ENCODE data around the gene SCN5A.
"Not testable (repeated sequence)": the region's sequence is repeated elsewhere in the genome, so short reads cannot be mapped to it uniquely, and the experiment has no call there.

SCN5A gene

DNA sequence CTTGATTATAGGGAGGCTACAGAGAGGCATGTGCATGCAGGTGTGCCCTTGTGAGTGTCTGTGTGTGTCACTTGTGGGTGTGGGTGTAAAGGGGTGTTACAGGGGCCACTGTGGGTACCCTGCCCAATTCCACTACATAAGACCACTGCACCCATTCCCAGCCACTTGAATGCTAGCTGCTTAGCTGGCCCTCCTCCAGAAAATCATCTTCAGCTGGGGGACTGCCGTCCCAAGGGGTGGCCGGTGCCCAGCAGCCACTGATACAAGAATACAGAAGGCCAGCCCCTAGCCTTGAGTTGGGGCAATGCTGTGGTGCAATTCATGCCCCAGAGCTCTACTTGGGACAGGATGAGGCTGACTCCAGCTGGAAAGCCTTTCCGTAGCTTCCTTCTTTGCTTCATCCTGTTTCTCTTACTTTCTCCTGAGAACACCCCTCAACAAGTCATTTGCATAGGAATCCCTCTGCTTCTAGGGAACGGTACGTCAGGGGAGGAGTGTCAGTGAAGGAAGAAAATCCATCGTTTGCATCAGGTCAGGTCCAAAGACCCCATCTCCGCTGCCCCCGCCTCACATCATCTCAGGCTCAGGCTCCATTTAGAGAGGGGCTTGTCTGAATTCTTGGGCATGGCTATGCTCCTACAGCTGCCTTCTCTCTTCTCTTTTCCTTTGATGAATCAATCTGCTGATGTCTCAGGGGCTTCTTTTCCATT is 72.0 kb downstream of the SCN5A start:
- no peak for DNase-seq (ENCODE audit: low read depth)

DNA sequence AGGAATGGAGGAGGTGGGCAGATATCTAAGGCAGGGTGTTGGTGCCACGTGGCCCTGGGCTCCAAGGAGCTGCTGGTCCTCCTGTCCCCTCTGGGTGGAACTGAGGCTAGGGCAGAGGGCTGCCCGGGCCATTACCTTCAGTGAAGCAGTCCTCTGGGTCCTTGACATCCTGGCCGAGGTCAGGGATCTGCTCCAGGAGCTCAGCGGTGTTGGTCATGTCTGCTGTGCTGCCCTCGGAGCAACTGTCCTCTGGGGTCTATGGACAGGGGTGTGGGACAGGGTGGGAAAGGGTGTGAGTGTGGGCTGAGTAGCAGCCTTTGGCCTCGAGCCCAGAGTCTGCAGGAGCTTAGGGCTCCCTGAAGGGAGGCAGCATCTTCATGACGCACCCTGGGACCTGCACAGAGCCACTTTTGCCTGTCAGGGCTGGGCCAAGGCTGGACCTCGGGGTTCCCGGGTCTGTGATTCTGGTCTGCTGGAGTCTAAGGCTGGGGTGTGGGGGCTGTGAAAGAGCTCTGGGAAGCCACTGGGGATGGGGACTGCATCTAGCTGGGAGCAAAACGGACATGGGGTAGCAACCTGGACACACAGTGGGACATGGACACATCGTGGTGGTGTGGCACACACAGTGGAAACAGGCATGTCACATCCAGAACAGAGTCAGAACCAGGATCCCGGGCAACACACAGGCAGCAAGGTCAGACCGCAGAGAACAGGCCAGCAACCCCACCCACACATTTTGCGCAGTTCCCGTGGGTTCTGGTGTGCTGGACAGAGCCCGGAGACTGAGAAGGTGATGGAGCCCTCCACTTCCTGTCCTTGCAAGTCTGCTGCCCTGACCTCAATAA is 72.7 kb downstream of the SCN5A start:
- no peak for DNase-seq (ENCODE audit: low read depth)

DNA sequence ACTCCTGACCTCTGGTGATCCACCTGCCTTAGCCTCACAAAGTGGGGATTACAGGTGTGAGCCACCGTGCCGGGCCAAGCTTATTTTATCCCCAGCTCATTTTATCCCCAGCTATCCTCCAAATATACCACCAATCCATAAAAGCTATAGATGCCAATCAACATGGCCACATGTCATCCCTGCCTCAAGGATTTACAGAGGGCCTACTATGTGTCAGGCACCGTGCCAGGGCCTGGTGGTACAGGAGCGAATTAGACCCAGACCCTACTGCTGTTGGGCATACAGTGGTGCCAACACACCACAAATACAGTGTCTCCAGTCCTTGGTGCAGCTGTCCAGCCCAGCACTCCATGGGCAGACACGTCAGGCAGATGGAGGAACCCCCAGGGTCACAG is 73.4 kb downstream of the SCN5A start:
- DNase-seq (ENCODE audit: low read depth): no peak

GRCh38 chr3:38575279-38575843 is 74.1 kb downstream of the SCN5A start:
- DNase-seq (ENCODE audit: low read depth): no peak

DNA sequence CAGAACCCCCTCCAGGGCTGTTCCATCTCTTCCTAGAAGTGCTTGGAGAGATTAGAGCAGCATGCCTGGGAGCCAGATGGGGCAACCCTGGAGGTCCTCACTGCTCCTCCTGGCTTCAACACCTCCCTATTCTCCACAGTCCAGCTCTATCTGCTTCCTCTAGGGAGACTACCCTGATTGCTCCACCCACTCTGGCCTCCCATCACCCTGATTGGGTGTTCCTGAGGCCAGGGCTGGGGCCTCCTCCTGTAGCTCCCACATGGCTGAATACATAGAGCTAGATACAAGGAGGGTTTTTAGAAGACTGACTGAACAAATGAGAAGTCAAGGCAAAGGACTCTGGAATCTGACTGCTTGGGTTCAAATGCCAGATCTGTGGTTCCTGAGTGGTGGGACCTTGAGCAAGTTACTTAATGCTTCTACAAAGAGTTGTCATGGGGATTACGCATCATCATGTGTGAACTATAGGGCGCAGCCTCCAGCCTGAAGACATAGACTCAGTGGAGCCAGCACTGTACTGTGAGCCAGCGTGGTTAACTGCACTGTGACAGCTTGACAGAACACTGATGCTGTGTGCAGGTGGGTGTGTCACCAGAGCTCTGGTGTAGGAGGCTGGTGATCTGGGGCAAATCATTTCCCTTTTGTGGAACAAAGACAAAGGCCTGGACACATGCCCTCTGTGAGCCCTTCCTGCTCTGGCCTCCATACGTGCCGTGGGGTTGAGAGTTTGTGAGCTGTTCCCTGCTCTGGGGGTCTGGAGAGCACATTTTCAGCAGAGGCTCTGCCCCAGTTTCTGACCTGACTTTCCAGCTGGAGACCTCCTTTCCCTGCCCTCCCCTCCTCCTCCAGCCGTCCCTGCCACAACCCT is 74.8 kb downstream of the SCN5A start:
- DNase-seq (ENCODE audit: low read depth): no peak

DNA sequence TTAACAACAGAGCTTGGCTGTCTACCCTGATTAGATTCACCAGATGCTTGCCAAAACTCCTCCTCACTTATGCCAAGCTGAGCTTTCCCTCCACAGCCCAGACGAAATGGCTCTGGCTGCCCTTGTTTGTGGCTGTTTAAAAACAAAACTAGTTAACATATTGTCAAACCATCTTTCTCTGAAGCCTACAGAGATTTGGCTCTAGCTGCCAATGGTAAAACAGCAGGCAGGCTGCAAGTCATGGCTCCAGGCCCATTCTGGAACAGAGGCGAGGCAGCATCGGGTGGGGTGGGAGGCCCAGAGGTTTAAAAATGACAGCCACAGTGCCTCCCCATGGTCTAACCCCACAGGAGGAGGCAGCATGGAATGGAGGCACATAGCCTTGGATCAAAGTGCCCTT is 75.9 kb downstream of the SCN5A start:
- no peak for DNase-seq (ENCODE audit: low read depth)

DNA sequence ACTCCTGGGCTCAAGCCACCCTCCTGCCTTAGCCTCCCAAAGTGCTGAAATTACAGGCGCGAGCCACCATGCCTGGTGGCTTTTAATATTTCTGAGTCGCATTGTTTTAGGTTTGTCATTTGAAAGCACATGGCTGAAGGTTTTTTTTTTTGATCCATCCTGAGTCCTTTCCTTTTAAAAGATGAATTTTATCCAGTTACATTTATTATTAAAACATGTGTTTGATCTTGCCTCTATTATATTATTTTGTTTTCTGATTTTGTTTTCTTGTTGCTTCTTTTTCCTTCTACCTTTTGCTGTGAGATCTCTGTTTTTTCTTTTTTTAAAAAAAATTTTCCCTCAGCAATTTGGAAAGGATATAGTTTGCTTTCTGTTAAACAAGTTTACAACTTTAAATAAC is 76.4 kb downstream of the SCN5A start:
- DNase-seq (ENCODE audit: low read depth): no peak

DNA sequence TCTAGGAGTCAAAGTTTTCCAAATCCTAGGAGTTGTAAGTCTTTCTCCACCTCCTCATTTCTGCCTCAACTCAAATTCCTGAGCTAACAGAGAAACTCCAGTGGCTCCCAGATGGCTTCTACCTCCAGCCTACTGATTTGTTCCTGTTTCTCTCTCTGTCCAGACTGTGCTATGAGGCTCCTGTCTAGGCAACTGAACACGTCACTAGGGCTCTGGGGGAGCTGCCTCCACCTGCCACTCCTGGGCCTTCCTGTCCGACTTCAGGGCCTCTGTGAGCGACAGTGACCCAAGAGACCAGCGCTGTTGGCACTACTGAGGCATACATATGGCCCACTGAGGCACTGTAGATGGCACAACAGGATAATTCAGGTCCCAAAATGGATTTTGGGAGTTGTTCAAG is 82.0 kb downstream of the SCN5A start:
- no peak for DNase-seq (ENCODE audit: low read depth)

DNA sequence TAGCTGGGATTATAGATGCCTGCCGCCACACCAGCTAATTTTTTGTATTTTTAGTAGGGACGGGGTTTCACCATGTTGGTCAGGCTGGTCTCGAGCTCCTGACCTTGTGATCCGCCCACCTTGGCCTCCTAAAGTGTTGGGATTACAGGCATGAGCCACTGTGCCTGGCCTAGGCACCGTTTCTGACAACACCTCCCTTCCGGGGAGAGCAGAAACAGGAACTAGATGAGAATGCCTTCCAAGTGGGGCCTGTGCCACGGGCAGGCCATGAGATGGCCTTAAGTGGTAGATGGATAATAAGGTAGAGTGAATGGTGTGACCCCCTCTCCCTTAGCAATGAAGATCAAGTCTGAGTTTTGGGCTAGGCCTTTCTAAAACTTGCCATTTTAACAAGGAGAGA is 82.7 kb downstream of the SCN5A start:
- not testable (repeated sequence) for DNase-seq (ENCODE audit: low read depth)

GRCh38 chr3:38566215-38566528 is 83.3 kb downstream of the SCN5A start:
- DNase-seq (ENCODE audit: low read depth): no peak

DNA sequence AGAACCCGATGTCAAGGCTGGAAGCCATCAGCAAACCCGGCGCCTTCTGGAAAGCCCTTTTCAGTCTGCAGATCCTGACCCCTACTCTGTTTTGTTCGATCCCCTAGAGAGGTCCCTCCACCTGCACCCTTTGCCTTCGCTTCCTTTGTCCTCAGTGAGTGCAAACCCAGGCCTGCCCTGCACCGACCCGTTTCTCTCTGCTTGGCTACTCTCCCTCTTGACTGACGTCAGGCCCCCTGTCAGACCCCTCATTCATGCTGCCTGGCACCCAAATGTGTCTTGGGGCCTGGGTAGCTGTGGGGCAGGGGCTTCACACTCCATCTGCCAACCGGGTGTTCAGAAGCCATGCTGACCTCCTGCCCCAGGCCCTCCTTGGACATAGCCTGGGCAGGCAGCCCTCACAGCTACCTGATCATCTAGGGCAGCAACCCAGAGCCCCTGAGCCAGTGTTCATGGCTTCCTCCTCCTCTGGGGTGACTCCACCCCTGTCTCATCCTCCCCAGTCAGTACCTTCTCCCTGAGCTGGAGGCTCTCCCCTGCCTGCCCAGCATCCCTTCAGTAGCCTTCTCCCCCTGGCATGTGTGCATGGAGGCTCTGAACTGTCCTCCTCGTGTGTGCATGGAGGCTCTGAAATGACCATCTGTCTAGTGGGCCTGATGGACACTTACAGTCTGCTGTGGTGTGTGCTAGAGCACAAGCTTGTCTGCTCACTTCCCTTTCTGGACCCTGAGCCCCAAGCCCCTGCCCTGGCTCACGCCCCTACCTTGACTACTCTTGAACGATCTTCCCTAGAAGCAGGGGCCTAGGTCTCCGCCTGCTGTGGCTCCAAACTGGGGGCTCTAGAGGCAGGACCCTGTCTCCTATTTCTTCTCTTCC is 83.9 kb downstream of the SCN5A start:
- no peak for DNase-seq (ENCODE audit: low read depth)

DNA sequence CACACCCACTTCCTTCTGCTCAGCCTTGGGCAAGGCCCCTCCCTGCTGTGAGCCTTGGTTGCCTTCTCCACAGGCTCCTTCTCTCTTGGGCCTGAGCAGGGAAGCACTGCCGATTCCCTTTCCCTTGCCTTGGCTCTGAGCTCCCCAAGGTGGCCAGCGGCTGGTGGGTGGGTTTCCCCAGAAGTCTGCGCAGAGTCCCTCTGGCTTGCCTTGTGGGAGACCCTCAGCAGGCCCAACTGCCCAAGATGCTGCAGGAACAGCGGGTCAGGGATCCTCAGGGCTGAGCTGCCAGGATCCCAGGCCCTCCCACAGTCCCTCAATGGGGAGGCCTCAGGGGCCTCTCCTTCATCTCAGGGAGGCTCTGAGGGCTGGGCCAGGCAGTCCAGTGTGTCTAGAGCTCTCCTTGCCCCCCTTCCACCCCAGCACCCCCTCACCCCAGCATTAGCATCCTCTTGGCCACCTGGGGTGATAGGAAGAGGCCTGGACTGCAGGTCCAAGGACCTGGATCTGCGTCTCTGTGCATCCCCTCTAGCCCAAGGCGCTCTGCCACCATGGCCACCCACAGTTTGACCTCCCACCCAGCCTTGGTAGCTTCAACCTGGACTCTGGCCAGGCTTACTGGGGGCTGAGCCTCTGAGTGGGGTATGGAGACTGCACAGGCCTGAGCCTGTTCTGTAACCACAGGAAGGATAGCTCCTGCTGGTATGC is 84.7 kb downstream of the SCN5A start:
- DNase-seq (ENCODE audit: low read depth): no peak

DNA sequence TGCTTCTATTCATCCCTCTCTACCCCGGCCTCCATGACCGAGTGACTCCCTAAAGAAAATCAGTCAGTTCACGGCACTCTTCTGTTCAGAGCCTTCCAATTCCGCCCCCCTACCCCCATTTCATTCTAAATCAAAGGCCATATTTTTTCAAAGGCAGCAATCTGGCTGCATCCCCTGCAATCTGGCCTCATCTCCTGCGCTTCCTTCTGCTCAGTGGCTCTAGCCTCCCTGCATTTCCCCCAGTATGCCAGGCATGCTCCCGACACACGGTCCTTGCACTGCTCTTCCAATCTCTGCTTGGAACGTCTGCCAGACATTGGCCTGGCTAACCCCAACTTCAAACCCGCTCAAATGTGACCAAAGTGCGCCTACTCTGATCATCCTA is 85.6 kb downstream of the SCN5A start:
- no peak for DNase-seq (ENCODE audit: low read depth)

DNA sequence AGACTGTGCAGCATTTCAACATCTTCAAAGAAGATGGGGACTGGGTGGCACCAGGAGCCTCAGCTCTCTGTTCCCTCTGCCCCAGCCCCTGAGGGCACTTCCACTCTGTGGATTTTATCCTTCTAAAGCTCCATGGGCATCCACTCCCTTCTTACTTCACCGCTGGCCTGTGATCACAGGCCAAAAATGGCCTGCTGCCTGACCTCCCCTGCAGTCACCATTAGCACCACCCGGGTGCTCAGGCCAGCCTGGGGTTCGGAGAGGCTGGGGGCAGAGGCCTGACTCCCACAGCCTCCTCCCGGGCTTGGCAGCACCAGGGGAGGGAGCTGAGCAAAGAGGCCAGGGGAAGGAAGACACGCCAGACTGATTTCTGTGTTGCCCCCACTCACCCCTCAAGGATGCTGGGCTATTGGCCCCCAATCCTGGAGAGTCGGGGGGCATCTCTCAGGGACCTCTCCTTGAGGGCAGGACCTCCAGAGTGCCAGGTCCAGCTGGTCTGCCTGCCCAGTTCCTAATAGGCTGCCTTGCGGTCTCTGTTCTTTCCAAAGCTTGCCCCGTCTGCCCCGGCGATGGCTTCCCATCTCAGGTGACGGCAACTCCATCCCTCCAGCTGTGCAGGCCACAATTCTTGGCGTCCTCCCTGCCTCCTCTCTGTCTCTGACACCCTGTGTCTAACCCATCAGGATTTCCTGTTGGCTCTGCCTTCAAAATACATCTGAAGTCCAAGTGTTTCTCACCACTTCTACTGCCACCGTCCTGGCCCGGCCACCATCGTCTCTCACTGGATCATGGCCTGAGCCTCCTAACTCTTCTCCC is 86.2 kb downstream of the SCN5A start:
- DNase-seq (ENCODE audit: low read depth): no peak

GRCh38 chr3:38562467-38562925 is 87.0 kb downstream of the SCN5A start:
- DNase-seq (ENCODE audit: low read depth): no peak

- no peak for DNase-seq (ENCODE audit: low read depth)
These were observed 87.6 kb downstream of the SCN5A start for GRCh38 chr3:38561746-38562466.

GRCh38 chr3:38560996-38561717 is 88.3 kb downstream of the SCN5A start:
- DNase-seq (ENCODE audit: low read depth): no peak

GRCh38 chr3:38560284-38560683 is 89.2 kb downstream of the SCN5A start:
- DNase-seq (ENCODE audit: low read depth): no peak

GRCh38 chr3:38558864-38559263 is 90.6 kb downstream of the SCN5A start:
- DNase-seq (ENCODE audit: low read depth): no peak
